Measurements from ENCODE around the gene TMEM250.

The TMEM250 gene

DNA sequence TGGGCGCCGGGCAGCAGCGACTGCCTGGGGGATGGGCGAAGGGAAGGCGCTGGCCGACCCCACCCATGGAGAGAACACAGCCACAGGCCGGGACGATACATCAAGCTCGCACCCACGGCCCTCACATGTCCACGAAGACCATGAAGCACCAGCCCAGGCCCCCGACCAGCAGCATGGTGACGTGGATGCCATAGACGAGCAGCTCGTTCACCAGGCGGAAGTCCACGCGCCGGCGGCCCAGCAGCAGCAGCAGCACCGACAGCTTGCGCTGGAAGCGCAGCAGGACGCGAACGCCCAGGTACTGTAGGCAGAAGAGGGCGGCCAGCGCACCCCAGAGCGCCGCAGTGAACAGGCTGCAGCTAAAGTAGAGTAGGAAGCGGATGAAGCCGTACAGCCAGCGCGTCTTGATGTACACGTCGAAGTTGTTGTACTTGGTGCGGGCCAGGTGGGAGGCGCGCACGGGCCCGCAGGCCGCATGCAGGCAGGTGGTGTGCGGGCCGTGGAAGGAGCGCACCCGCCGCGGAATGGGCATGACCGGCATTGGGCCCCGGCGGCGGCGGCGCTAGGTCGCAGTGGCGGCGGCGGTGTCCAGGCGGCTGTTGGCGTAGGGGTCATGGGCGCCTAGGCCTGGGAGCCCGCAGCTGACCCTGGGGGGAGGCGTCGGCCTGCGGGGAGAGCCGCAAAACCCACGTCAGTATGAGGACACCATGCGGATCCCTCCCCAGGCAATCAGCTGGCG, 2.1 kb downstream of the TMEM250 start:
- Histone ChIP-seq H3K36me3 (ENCODE audit: insufficient read depth, low read length) (no peaks in the 10 kb centered on the region), H3K9me3 (ENCODE audit: control insufficient read depth, insufficient read depth, low read length) (no peaks in the 10 kb centered on the region), H3K9ac (ENCODE audit: low read depth, low read length) (no peak overlapping the region; the same call in 1 of the 2 replicates), H3K4me1 (ENCODE audit: insufficient read depth, low read length) (no peaks in the 10 kb centered on the region; the same call in 1 of the 2 replicates)

DNA sequence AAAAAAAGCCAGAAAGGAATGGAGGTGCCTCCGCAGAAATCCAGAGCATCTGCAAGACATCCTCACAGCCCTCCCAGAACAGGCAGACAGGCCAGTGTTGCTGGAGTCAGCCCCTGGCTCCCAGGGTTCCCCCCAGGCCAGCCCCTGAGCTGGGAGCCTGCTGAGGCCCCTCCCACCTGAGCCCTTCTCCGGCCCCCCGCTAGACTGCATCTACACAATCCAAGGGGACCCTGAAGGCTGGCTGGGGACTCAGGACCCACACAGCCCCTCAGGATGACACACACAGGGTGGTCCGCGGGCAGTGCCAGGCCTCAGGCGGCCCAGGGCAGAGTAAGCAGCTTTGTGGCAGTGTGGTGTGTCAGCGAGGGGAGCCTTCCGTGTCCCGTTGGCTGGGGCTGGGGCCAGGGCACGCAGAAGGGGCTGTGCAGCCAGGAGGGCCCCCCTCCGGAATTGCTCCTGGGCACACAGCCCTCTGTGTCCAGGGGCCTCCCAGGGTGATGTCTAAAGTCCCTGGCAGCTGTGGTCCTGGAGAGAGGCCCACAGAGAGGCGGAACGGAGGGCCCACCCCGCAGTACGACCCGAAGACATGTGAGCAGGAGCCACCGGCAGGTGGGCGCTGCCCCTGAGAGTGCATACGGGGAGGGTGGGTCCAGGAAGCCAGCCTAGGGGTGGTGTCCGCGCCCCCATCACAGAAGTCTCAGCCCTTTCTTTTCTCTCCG, 2.9 kb downstream of the TMEM250 start:
- no peaks in the 10 kb centered on the region for H3K36me3 ChIP-seq (ENCODE audit: insufficient read depth, low read length)
- no peak overlapping the region for H3K9ac ChIP-seq (ENCODE audit: low read depth, low read length)
- no peaks in the 10 kb centered on the region; the same call in 1 of the 2 replicates for H3K4me1 ChIP-seq (ENCODE audit: insufficient read depth, low read length)
- no peaks in the 10 kb centered on the region for H3K9me3 ChIP-seq (ENCODE audit: control insufficient read depth, insufficient read depth, low read length)

DNA sequence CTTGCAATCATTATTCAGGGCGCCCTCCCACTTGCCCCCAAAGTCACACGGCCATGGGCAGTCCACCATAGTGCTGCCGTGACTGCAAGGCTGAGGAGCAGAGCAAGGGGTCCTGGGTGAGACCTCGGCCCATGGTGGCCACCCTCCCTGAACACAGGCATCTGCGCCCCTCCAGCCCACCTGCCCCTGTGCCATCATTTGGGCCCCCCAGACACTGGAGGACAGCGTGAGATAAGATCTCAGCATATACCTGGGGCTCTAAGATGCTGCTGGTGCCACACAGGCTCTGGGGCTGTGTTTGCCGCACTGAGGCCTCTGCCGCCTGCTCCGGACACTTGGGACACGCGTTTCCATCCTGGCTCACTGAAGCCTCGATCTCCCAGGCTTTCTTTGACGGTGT, 3.5 kb downstream of the TMEM250 start:
- H3K9ac ChIP-seq (ENCODE audit: low read depth, low read length): no peak overlapping the region
- peaks cover 5% of the 10 kb centered on the region; the same call in 1 of the 2 replicates for H3K4me1 ChIP-seq (ENCODE audit: insufficient read depth, low read length)
- no peaks in the 10 kb centered on the region for H3K36me3 ChIP-seq (ENCODE audit: insufficient read depth, low read length)
- H3K9me3 ChIP-seq (ENCODE audit: control insufficient read depth, insufficient read depth, low read length): no peaks in the 10 kb centered on the region

DNA sequence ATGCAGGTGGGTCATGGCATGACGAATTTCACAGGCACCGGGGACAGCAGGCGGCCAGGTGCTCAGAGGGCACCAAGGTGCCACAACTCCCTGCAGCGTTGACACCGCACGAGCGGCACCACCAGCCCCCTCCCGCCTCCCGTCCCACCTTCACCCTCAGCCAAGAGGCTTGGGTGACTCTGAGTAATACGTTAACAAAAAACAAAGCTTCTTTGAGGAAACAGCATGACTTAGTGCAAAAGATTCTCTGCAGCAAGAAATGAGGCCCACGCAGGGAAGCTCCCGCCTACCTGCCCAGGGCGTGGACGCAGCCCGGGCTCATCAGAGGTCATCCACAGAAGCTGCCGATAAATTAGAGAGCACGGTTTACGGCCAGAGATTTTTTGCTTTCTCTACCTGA, 4.1 kb downstream of the TMEM250 start:
- H3K9me3 ChIP-seq (ENCODE audit: control insufficient read depth, insufficient read depth, low read length): no peaks in the 10 kb centered on the region
- peaks cover 7% of the 10 kb centered on the region; the same call in 1 of the 2 replicates for H3K4me1 ChIP-seq (ENCODE audit: insufficient read depth, low read length)
- no peaks in the 10 kb centered on the region for H3K36me3 ChIP-seq (ENCODE audit: insufficient read depth, low read length)
- H3K9ac ChIP-seq (ENCODE audit: low read depth, low read length): no peak overlapping the region

DNA sequence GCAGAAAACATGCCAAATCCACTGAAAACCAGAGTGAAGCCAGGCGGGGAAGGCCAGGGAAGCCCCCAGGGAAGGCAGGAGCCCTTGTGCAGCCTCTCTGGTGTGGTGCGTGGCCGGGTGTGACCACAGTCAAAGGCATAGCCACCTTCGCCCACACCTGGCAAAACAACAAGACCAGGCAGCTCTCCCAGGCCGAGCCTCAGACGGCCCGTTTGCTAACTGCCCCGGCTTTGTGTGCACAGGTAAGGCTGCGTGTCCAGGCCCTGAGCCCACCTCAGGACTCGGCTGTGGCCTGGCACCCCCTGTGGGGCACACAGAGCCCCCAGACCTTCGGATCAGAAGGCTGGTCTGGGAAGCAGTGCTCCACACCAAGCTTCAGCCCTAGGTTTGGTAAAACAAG, 6.1 kb downstream of the TMEM250 start:
- H3K36me3 ChIP-seq (ENCODE audit: insufficient read depth, low read length): no peaks in the 10 kb centered on the region
- peaks cover 21% of the 10 kb centered on the region; the same call in 1 of the 2 replicates for H3K4me1 ChIP-seq (ENCODE audit: insufficient read depth, low read length)
- H3K9me3 ChIP-seq (ENCODE audit: control insufficient read depth, insufficient read depth, low read length): no peaks in the 10 kb centered on the region
- no peak overlapping the region; the same call in 1 of the 2 replicates for H3K9ac ChIP-seq (ENCODE audit: low read depth, low read length)

DNA sequence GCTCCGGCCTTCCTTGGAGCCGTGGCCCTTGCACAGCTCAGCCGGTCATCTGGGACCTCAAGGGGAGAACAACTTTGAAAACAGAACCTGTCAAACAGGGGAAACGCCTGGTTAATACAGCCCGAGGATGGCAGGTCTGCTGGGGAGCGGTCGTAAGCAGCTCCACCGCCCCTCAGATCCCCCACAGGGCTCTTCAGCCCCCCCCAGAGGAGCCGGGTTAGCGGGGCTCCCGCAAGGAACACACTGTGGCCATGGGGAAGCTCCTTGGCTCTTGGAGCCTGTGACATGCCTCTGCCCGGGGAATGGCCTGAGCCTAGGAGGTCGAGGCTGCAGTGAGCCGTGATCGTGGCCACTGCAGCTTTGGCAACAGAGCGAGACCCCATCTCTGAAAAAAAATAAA, 6.8 kb downstream of the TMEM250 start:
- Histone ChIP-seq H3K4me1 (ENCODE audit: insufficient read depth, low read length) (peaks cover 21% of the 10 kb centered on the region; the same call in 1 of the 2 replicates), H3K9ac (ENCODE audit: low read depth, low read length) (no peak overlapping the region), H3K36me3 (ENCODE audit: insufficient read depth, low read length) (no peaks in the 10 kb centered on the region), H3K9me3 (ENCODE audit: control insufficient read depth, insufficient read depth, low read length) (no peaks in the 10 kb centered on the region)

DNA sequence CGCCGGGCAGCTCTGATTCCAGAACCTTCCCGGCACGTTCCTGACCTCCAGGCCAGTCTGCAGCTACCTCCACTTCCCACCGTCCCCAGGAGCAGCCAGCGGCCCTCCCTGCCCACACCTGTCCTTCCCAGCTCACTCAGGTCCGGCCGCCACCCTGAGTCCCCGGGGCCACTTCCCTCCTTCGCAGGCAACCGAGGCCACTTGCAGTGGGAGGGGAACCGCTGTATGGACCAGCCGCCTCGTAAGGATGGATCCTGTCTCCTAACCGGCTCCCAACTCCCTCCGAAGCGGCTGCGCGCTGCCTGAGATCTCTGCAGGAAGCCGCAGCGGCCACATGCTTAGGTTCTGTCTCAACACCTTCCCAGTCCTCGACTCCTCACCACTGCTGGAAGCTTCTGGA, 7.5 kb downstream of the TMEM250 start:
- H3K36me3 ChIP-seq (ENCODE audit: insufficient read depth, low read length): no peaks in the 10 kb centered on the region
- no peak overlapping the region for H3K9ac ChIP-seq (ENCODE audit: low read depth, low read length)
- peaks cover 23% of the 10 kb centered on the region; the same call in 1 of the 2 replicates for H3K4me1 ChIP-seq (ENCODE audit: insufficient read depth, low read length)
- no peaks in the 10 kb centered on the region for H3K9me3 ChIP-seq (ENCODE audit: control insufficient read depth, insufficient read depth, low read length)

DNA sequence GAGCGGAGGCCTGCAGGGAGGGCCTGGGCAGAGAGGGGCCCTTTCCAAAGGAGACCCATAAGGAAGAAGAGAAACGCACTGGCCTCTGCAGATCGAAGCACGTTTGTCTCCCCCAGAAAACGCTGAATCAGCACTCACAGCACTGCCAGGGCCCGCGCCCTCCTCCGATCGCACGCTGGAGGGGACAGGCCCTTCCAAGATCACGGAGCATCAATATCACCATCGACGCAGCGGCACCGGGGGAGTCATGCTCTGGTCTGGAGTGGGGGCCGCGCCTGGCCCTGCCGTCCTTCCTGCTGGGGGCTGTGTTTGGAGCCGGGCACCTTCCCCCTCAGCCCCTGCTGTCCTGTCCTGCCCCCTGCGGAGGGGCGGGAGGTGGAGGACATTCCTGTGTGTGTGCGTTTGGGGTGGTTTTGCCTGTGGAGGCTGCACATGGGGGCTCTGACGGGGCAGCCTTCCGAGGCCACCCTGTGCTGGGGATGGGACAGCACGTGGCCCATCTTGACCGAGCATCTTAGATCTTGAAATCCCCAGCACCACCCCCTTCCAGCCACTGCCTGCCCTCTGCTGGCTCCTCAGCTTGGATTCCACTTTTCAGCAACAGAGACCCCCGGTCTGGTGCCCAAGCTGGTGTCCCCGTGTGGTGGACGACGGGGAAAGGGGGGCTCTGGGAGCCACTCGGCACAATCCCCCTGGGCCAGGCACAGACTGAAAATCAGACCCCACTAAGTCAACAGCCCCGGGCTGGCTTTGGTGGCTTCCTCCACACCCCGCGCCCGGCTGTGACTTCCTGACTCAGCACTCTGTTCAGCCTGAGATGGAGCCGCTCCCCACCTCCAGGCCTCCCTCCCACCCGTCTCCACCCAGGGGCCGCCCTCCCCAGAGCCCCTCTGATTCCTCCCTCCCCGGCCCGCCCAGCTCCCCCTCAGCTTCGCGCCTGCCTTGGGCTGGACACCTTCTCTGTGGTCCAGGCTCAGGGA, 8.3 kb downstream of the TMEM250 start:
- Histone ChIP-seq H3K4me1 (ENCODE audit: insufficient read depth, low read length) (peaks cover 26% of the 10 kb centered on the region; the same call in 1 of the 2 replicates), H3K9ac (ENCODE audit: low read depth, low read length) (peak overlapping the region; percentile 49), H3K36me3 (ENCODE audit: insufficient read depth, low read length) (no peaks in the 10 kb centered on the region), H3K9me3 (ENCODE audit: control insufficient read depth, insufficient read depth, low read length) (no peaks in the 10 kb centered on the region)

DNA sequence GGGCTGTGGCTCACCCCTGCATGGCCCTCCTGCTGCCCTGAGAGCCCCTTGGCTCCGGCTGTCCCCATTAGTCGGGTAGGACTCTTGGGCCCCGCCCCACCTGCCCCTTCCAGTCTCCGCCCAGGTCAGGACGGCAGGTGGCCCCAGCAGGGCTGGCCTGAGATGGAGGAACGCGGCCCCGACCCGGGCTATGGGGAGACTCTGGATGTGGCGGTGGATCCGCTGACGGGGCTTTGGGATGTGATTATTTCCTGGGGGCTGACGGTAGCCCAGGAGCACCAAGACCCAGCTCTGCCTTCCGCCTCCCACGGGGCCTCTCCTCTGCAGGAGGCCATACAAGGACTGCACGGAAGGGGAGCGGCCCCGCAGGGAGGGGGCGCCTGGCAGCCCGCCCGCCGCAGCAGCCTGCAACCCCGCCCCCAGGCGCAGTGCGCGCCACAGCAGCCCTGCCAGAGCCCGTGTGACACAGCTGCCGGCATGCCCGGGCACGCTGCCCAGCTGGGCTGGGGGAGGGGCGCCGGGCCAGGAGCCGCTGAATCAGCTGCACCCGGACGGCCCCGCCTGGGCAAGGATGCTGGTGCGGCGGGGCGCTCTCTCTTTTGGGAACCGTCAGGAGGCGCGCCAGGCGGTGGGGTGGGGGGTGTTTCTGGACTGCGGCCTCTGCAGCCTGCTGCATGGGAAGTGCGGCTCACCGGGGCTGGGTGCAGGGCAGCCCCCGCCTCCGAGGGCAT, 9.2 kb downstream of the TMEM250 start:
- no peaks in the 10 kb centered on the region for H3K36me3 ChIP-seq (ENCODE audit: insufficient read depth, low read length)
- H3K9me3 ChIP-seq (ENCODE audit: control insufficient read depth, insufficient read depth, low read length): no peaks in the 10 kb centered on the region
- peaks cover 35% of the 10 kb centered on the region for H3K4me1 ChIP-seq (ENCODE audit: insufficient read depth, low read length)
- peak overlapping the region; percentile 49 for H3K9ac ChIP-seq (ENCODE audit: low read depth, low read length)

DNA sequence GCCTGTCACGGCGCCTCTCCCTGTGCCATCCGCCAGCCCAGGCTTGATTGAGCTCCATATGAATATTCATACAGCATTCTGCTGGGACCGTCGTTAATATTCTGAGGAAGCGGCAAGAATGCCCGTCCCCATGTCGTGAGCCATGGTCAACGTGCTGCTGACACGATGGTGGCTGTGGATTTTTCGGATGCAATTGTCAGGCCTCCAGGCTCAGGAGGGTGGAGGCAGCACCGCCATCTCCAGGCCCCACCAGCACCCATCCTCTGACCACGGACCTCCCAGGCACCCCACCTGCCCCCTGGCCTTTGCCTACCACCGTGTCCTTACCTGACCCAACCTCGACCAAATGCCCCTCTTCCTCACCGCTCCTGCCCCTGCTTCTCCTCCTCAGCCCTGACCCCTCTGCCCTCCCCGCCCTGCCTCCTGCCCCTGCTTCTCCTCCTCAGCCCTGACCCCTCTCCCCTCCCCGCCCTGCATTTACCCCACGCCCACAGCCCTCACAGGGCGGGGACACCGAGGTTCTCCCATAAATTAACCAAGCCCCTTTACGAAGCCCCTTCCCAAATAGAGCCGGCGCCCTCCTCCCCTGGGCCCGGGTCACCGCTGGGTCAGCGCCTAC, 9.9 kb downstream of the TMEM250 start:
- Histone ChIP-seq H3K9ac (ENCODE audit: low read depth, low read length) (peak overlapping the region; percentile 49), H3K36me3 (ENCODE audit: insufficient read depth, low read length) (no peaks in the 10 kb centered on the region), H3K4me1 (ENCODE audit: insufficient read depth, low read length) (peaks cover 40% of the 10 kb centered on the region), H3K9me3 (ENCODE audit: control insufficient read depth, insufficient read depth, low read length) (no peaks in the 10 kb centered on the region)

DNA sequence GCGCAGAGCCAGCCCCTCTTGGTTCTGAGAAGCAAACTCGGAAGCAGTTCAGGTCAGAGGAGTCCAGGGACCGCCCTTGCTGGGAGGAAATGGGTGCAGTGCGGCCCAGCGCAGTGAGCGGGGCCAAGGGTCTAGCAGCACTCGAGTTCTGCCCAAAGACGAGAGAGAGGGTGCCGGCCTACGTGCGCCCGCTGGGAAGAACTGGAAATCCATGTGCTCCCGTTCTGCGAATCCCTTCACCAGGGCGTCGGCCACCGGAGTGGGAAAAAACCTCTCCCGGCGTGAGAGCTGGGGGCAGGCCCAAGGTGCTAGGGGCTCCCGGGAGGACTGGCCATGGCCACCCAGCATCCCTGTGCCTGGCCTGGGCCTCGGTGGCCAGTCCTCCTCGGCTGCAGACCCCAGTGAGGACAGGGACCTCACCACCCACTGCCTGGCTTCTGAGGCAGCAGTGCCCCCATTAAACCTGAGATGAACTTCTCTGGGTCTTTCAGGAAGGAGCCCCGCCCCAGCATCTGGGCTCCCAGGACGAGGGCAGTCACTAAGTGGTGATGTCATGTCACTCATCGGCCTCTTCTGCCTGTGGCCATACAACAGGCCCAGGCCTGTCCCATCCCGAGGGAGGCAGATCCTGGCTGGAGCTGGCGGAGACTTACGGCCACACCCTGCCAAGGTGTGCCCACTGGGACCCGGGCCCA, 10.6 kb downstream of the TMEM250 start:
- Histone ChIP-seq H3K9me3 (ENCODE audit: control insufficient read depth, insufficient read depth, low read length) (no peaks in the 10 kb centered on the region), H3K4me1 (ENCODE audit: insufficient read depth, low read length) (peaks cover 46% of the 10 kb centered on the region), H3K36me3 (ENCODE audit: insufficient read depth, low read length) (no peaks in the 10 kb centered on the region), H3K9ac (ENCODE audit: low read depth, low read length) (no peak overlapping the region)

DNA sequence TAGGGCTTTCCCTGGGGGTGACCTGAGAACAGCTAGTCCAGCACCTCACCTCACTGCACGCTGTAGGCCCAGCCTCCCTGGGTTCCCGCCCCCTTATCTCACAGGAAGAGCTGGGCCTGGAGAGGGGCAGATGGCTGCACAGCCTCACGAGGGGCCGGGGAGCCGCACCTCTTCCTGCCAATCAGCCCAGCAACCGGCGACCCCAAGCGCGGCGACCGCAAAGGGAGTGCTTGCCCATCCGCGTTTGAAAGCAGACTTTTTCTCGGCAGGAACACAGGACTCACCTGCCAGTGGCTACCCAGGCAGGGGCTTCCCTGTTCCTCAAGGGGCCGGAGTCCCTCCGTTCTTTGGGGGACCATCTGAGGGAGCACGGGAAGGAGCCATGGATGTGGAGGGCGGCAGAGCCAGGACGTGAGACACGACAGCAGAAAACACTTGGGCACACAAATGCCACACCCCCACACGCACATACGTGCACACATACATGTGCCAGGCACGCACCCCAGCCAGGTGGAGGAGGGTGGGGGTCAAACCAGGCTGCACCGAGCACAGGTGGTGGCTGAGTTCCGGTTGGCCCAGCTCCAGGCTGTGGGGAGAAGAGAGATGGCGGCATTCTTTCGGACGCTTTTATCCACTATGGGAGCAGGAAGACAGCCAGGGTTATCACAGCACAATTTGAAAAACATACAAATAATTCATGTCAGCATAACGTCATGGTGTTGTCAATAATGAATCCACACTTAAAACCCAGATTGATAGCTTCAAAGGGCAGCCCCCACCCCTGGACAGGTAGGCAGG, 11.3 kb downstream of the TMEM250 start:
- H3K9me3 ChIP-seq (ENCODE audit: control insufficient read depth, insufficient read depth, low read length): no peaks in the 10 kb centered on the region
- H3K36me3 ChIP-seq (ENCODE audit: insufficient read depth, low read length): no peaks in the 10 kb centered on the region
- peaks cover 46% of the 10 kb centered on the region for H3K4me1 ChIP-seq (ENCODE audit: insufficient read depth, low read length)
- H3K9ac ChIP-seq (ENCODE audit: low read depth, low read length): no peak overlapping the region
